Kidney (tissue), 14 donors: ENCODE measurements around the gene PRUNE2. TPM values are rescaled to one million over a fixed set of nuclear protein-coding genes. Genes with fewer than 3 reads are reported as not detected.

Experiments used
- DNase-seq, 5 donors: peaks; one replicate each; pipeline ENCODE4 v3.0.0-alpha.2; 2013 to 2020
- FAIRE-seq: peaks from 2 replicates; lab custom pipeline; 2012; peaks lifted over from hg19 to GRCh38; lab: Jason Lieb, UNC
- H3K27ac ChIP-seq, 2 donors: one replicate each; pipeline ENCODE4 v1.7.0; 2013; ENCODE audit warnings: low read depth in 2 of 2, low read length in 2 of 2, inconsistent platforms in 1 of 2
- H3K27me3 ChIP-seq: one replicate; pipeline ENCODE4 v1.7.1; 2013; ENCODE audit warnings: low read length, inconsistent platforms; ENCODE audit not compliant: control insufficient read depth, insufficient read depth
- H3K36me3 ChIP-seq, 3 donors: one replicate each; pipeline versions ENCODE4 v1.7.0 to v1.7.1; 2013; ENCODE audit warnings: low read length in 3 of 3, control low read depth in 1 of 3, inconsistent platforms in 1 of 3; ENCODE audit not compliant: insufficient read depth in 3 of 3, control insufficient read depth in 2 of 3
- H3K4me1 ChIP-seq, 3 donors: one replicate each; pipeline versions ENCODE4 v1.7.0 to v1.7.1; 2013; ENCODE audit warnings: low read length in 3 of 3, inconsistent platforms in 1 of 3, low read depth in 1 of 3; ENCODE audit not compliant: control insufficient read depth in 2 of 3, insufficient read depth in 2 of 3
- H3K4me3 ChIP-seq, 3 donors: one replicate each; pipeline versions ENCODE4 v1.7.0 to v1.8.1; 2013; ENCODE audit warnings: low read length in 3 of 3, control low read depth in 1 of 3, inconsistent platforms in 1 of 3
- H3K9ac ChIP-seq, 3 donors: one replicate each; pipeline versions ENCODE4 v1.7.0 to v1.7.1; 2013; ENCODE audit warnings: low read length in 3 of 3, control low read depth in 1 of 3, inconsistent platforms in 1 of 3
- H3K9me3 ChIP-seq, 3 donors: one replicate each; pipeline versions ENCODE4 v1.7.0 to v1.7.1; 2013; ENCODE audit warnings: low read length in 3 of 3, control low read depth in 1 of 3, inconsistent platforms in 1 of 3; ENCODE audit not compliant: control insufficient read depth in 2 of 3, insufficient read depth in 1 of 3
- CTCF ChIP-seq: IDR thresholded peaks from 3 replicates; pipeline ENCODE4 v1.5.1; 2012; ENCODE audit warnings: mild to moderate bottlenecking, moderate library complexity, borderline replicate concordance; ENCODE audit not compliant: insufficient read depth; ENCODE audit errors: extremely low read depth
- intact Hi-C: fragments of 100-400 bp; cut with DNase I; formaldehyde crosslinking; loops from one replicate; pipeline ENCODE4 v1.11.1; 2022
- polyA plus RNA-seq: library from polyadenylated mRNA; stranded (reverse); fragments of 350-450 nt; fragmentation: Illumina TruSeq; extraction: RNeasy Lipid Tissue Mini Kit (QIAGEN cat#74804); gene quantifications from one replicate; pipeline ENCODE4 v1.2.3, GENCODE V29; 2014; ENCODE audit warnings: low read depth, low replicate concordance; ENCODE audit not compliant: insufficient read depth
- total RNA-seq: library from RNA; stranded (reverse); fragmentation: NEBNext Ultra II Directional; extraction: Animal tissue kit (Norgen Biotek cat#: 25700); gene quantifications from one replicate; pipeline ENCODE4 v1.2.1, GENCODE V29; 2021
- donor health status: control.
- donor health status: control.
- donor health status: control.
- donor health status: control.
- donor health status: control.
- donor health status: DM: yes; HTN: yes; CAD: no.
- donor health status: Normal renal cell carcinoma (clear cell type).

Gene PRUNE2
- total and polyA plus RNA-seq, 2 donors from 2014 or later = 12.6 to 65.1 TPM

- TF ChIP-seq CTCF = no peak
- no peaks in the 10 kb centered on the region for H3K4me1 ChIP-seq
- H3K9ac ChIP-seq = no peak overlapping the region
- H3K9me3 ChIP-seq = no peaks in the 10 kb centered on the region
- H3K27me3 ChIP-seq = no peaks in the 10 kb centered on the region
- no peak for DNase-seq
- H3K4me3 ChIP-seq = no peak overlapping the region
- H3K27ac ChIP-seq = no peak overlapping the region
- H3K36me3 ChIP-seq = no peaks in the 10 kb centered on the region
- no peak for FAIRE-seq
- intact Hi-C loops = no loop called here
These were observed 107.4 kb downstream of the PRUNE2 start for GRCh38 chr9:76798527-76798926.

- TF ChIP-seq CTCF = no peak
- Histone ChIP-seq H3K9me3 (no peaks in the 10 kb centered on the region), H3K27ac (no peak overlapping the region), H3K4me1 (no peaks in the 10 kb centered on the region), H3K9ac (no peak overlapping the region), H3K36me3 (no peaks in the 10 kb centered on the region), H3K27me3 (no peaks in the 10 kb centered on the region), H3K4me3 (no peak overlapping the region)
- DNase-seq = no peak
- intact Hi-C loops = no loop called here
- FAIRE-seq = no peak
These were observed 109.6 kb downstream of the PRUNE2 start for GRCh38 chr9:76796296-76796695.

GRCh38 chr9:76793784-76794431 is 112.0 kb downstream of the PRUNE2 start:
- no peak for DNase-seq
- no peak overlapping the region for H3K9ac ChIP-seq

More at GRCh38 chr9:76793784-76794431, 112.0 kb downstream of the PRUNE2 start:
- Histone ChIP-seq H3K36me3 (no peaks in the 10 kb centered on the region), H3K9me3 (no peaks in the 10 kb centered on the region), H3K27me3 (no peaks in the 10 kb centered on the region), H3K4me1 (no peaks in the 10 kb centered on the region), H3K4me3 (no peak overlapping the region), H3K27ac (no peak overlapping the region)
- intact Hi-C loops = no loop called here
- FAIRE-seq = no peak
- TF ChIP-seq CTCF = no peak
